BJ (cell line): ENCODE data around the gene LARGE2. TPM values are rescaled to one million over a fixed set of nuclear protein-coding genes. Genes with fewer than 3 reads are reported as not detected.
"Not testable (repeated sequence)": the region's sequence is repeated elsewhere in the genome, so short reads cannot be mapped to it uniquely, and the experiment has no call there.

ENCODE experiments used
- CTCF ChIA-PET: fragments of 350-600 bp; formaldehyde crosslinking; extraction: SDS; loops from one replicate; lab custom pipeline; 2021; ENCODE audit warnings: antibody characterized with exemption, inconsistent platforms; lab: Yijun Ruan, JAX
- POLR2A ChIA-PET: fragments of 300-600 bp; sonication (Branson Sonifier 250); formaldehyde crosslinking; extraction: SDS; loops from one replicate; lab custom pipeline; 2021; ENCODE audit warnings: antibody characterized with exemption; lab: Charles Lee
- DNase-seq: peaks from one replicate; pipeline ENCODE4 v3.0.0-alpha.2; 2011; ENCODE audit warnings: low read depth
- H3K27me3 ChIP-seq: 2 replicates; pipeline ENCODE4 v1.6.0; 2011; ENCODE audit warnings: low read length; ENCODE audit not compliant: control insufficient read depth, insufficient read depth
- H3K36me3 ChIP-seq: 2 replicates; pipeline ENCODE4 v1.5.1; 2011; ENCODE audit warnings: low read length; ENCODE audit not compliant: control insufficient read depth, insufficient read depth
- H3K4me3 ChIP-seq: 2 replicates; pipeline ENCODE4 v1.5.1; 2011; ENCODE audit warnings: low read depth, mild to moderate bottlenecking, control low read depth, low read length
- polyA plus RNA-seq: library from polyadenylated mRNA; depleted of rRNA; stranded (reverse); fragments of >200 nt; gene quantifications from 2 replicates; pipeline ENCODE4 v1.2.3, GENCODE V29; 2011
- TF ChIP-seq, protein P1 (sequence below): IDR thresholded peaks from 2 replicates; pipeline ENCODE4 v1.5.1; 2011; ENCODE audit warnings: low read depth, mild to moderate bottlenecking, control low read depth, inconsistent platforms, low read length, moderate library complexity; ENCODE audit not compliant: insufficient read depth

The LARGE2 gene
- polyA plus RNA-seq, 1 experiment, result 0.05 TPM

DNA sequence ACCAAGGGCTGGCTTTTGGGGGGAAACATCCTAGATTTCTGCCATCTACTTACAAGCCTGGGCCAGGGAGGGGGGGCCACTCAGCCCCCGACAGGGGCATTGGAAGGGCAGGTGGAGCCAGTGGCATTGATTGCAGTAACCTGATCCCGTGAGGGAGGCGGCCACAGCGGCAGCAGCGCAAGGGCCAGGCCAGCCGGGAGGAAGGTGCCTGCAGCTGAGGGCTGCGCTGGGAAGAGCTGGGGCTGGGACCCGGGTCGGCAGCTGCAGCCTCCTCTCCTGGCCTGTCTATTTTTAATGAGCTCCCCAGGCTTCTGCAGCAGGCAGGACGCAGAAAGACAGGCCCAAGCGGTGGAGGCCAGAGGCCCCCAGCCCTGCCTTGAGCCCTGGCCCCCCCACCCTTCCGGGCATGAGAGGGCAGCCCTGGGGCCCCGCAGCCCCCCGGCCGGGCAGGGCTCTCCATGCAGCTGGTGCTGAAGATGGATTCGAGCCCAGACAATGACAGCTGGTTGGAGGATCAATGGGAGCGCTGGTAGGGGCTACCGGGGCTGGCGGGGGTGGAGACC is 26.0 kb upstream of the LARGE2 start:
- Histone ChIP-seq H3K4me3 (no peak overlapping the region), H3K36me3 (no peaks in the 10 kb centered on the region), H3K27me3 (peaks cover 3% of the 10 kb centered on the region)
- POLR2A ChIA-PET, result no interaction called here
- CTCF ChIA-PET, result interaction anchor here (0.9 kb wide), 1 partner anchor 24 kb away, joined by 4 read pairs; no protein-coding TSS in a partner anchor
- no peak for DNase-seq
- TF ChIP-seq, protein P1, sequence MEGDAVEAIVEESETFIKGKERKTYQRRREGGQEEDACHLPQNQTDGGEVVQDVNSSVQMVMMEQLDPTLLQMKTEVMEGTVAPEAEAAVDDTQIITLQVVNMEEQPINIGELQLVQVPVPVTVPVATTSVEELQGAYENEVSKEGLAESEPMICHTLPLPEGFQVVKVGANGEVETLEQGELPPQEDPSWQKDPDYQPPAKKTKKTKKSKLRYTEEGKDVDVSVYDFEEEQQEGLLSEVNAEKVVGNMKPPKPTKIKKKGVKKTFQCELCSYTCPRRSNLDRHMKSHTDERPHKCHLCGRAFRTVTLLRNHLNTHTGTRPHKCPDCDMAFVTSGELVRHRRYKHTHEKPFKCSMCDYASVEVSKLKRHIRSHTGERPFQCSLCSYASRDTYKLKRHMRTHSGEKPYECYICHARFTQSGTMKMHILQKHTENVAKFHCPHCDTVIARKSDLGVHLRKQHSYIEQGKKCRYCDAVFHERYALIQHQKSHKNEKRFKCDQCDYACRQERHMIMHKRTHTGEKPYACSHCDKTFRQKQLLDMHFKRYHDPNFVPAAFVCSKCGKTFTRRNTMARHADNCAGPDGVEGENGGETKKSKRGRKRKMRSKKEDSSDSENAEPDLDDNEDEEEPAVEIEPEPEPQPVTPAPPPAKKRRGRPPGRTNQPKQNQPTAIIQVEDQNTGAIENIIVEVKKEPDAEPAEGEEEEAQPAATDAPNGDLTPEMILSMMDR, result no peak

DNA sequence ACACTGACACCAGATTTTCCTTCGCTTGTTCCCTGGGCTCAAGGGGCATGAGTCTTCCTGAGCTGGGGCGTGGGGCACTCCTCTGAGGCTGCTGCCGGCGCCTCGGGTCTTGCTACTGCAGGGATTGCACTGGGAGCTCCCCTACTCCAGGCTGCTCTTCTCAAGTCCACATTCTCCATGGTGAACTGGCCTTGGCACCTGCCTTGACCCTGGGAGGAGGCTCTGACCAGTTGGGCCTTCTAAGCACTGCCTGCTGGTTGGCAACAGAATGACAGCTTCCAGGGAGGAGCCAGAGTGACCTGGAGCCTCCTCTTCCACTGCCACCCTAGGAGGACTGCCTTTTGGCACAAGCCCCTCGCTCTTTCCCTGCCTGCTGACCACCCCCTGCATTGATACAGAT is 24.9 kb upstream of the LARGE2 start:
- ChIA-PET CTCF (interaction anchor here (1.2 to 1.3 kb wide), 2 partner anchors 9 to 40 kb away, joined by 3 read pairs; no protein-coding TSS in a partner anchor), POLR2A (no interaction called here)
- no peak for DNase-seq
- H3K4me3 ChIP-seq, result no peak overlapping the region
- TF ChIP-seq, protein P1, result no peak
- peaks cover 3% of the 10 kb centered on the region for H3K27me3 ChIP-seq
- no peaks in the 10 kb centered on the region; the same call in 1 of the 2 replicates for H3K36me3 ChIP-seq

DNA sequence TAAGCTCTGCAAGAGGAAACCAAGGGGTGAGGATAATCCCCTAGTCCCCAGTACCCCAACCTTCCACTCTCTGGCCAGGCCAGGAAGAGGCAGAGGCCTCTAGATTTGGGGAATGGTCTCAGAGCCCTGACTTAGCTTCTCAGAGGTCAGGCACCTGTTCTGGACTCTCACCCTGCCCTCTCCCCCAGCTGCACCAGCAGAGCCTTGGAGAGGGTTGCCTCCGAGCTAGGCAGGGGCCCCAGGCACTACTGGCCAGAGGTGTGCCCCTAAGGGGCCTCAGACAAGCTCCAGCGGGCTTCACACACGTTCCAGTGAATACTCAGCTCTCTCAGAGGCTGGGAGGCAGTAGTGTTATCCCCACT is 23.4 kb upstream of the LARGE2 start:
- no peak for DNase-seq
- H3K4me3 ChIP-seq, result no peak overlapping the region
- ChIA-PET POLR2A (no interaction called here), CTCF (interaction anchor here (0.5 to 1.7 kb wide), 4 partner anchors 26 to 65 kb away, joined by 3 to 6 read pairs (median 4); partner anchors contain the start of gene CRY2)
- peaks cover 3% of the 10 kb centered on the region for H3K36me3 ChIP-seq
- TF ChIP-seq, protein P1, result no peak
- peaks cover 3% of the 10 kb centered on the region for H3K27me3 ChIP-seq

DNA sequence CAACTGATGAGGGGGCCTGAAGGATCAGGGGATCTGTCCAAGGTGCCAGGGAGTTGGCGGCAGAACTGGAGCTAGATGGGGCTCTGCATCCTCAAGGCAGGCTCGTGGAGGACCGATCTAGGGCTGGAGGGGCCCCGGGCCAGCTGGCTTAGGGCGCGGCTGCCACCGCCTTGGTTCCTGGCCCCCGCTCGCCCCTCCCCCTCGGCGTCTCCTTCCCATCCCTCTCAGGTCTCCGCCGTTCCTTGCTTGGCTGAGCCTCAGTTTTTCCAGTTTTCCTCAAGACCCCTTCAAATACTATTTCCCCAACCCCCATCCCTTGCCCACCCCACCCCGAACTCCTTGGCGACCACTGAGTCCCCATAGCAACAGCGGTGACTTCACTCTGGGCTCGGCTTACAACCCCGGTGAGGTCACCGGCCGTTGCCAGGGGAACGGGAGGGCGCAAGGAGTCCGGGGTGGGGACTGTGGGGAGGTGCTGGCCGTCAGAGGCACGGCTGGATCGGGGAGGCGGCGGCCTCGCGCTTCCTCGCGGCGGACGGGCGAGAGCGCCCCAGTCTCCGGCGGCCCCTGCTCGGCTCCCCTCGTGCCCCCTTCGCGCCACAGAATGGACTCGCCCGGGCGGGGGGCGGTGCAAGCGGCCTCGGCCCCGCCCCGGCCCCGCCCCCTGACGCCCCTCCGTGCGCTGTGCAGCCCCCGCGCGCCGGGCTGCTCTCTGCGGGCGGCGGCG is 22.8 kb upstream of the LARGE2 start:
- Histone ChIP-seq H3K36me3 (peaks cover 3% of the 10 kb centered on the region), H3K4me3 (peak overlapping the region; percentile 66), H3K27me3 (peaks cover 3% of the 10 kb centered on the region)
- TF ChIP-seq, protein P1, result no peak
- ChIA-PET CTCF (interaction anchor here (0.5 to 1.7 kb wide), 5 partner anchors 26 to 65 kb away, joined by 3 to 6 read pairs (median 3); partner anchors contain the start of gene CRY2), POLR2A (no interaction called here)
- peak; percentile 36 for DNase-seq

DNA sequence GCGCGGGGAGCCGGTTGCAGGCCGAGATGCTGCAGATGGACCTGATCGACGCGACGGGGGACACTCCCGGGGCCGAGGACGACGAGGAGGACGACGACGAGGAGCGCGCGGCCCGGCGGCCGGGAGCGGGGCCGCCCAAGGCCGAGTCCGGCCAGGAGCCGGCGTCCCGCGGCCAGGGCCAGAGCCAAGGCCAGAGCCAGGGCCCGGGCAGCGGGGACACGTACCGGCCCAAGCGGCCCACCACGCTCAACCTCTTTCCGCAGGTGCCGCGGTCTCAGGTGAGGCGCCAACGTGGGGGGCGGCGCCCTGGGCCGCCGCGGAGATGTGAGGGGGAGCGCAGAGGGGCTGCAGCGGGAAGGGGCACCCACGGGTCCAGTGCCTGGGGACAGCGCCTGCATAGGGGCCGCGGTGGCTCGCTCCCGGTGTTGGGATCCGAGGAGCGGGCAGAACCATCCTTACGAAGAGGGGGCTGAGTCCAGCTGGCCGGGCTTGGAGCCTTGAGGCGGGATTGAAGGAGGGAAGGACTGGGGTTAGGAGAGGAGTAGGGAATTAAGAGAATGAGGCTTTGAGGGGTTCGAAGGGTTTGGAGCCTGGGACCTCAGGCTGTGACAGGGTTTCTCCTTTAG is 22.2 kb upstream of the LARGE2 start:
- CTCF ChIA-PET, result interaction anchor here (1.1 to 1.3 kb wide), 2 partner anchors 28 to 58 kb away, joined by 3 to 6 read pairs; no protein-coding TSS in a partner anchor
- DNase-seq, POLR2A ChIA-PET, H3K36me3 ChIP-seq, H3K27me3 ChIP-seq: not testable (repeated sequence)
- H3K4me3 ChIP-seq, result peak overlapping the region; percentile 66
